NCI-H526 (cell line): Measurements from ENCODE around the gene MRPL48.

ENCODE experiments used
- DNase-seq, 2 experiments: peaks; one replicate each; lab custom pipeline; 2025; lab: John Stamatoyannopoulos, UW

MRPL48 gene

DNA sequence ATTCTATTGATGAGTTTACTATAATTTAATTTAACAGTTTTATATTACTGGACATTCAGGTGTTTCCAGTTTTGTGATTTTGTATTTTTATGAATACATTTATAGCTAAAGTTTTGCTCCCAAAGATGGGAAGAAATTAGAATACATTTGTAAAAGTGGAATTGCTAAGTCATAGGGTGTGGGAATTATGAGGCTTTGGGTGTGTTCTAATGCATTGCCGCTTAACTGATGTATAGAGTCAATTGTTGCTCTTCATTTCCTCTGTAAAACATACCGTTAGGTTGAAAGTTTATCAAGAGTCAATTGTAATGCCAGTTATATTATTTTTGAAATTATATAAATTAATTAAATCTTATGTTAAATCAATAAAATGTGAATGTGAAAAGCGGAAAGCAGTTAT lies 105.4 kb downstream of the MRPL48 start:
- DNase-seq, result no peak

DNA sequence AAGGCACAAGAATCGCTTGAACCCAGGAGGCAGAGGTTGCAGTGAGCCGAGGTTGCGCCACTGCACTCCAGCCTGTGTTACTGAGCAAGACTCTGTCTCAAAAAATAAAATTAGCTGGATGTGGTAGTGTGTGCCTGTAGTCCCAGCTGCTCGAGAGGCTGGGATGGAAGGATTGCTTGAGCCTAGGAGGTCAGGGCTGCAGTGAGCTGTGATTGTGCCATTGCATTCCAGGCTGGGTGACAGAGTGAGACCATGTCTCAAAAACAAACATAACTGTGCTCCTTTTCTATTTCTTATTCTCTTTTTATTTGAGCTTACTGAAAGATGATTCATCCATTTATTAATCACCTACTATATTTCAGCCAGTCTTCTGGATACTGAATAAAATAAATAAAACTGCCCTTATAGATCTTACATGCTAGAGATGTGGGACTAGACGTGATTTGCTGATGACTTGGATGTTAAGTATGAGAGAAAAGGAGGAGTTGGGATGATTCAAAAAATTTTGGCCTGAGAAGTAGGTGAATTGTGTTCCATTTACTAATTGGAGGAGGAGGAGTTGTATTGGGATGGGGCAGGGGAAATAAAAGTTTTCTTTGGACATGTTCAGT lies 107.2 kb downstream of the MRPL48 start:
- no peak for DNase-seq

DNA sequence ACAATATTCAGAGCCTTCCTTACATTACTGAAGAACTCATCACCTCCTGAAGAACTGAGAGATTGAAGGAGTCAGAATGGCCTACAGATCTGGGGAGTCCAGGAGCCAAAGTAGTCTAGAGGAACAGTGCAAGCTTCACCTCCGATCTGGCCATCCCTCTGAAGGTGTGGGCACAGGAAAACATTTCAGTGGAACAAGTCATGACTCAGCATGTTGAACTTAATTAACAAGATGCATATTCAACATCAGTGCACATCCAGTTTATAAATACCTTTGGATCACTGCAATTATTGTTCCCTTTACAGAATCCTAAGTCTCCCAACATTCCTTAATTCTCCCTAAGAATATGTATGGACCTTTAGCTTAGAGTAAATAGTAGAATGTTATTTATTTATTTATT lies 114.6 kb downstream of the MRPL48 start:
- no peak for DNase-seq

DNA sequence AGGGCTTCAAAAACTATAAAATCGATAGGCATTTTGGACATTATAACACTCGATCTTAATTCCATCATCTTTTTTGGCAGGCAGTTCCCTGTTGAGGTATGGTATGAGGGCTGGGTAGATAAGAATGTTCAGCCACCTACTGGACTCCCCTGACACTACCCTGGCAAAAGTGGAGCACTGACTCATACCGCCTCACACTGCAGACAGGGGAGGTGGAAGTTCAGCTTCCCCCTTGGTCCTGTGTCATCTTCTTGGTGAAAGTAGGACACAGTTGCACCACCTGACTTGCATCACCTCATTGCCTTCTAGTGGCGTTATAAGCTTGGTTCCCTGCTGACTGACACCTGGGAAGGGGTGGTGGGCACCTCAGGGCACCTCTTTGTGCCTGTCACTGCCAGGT lies 119.5 kb downstream of the MRPL48 start:
- DNase-seq, result no peak

DNA sequence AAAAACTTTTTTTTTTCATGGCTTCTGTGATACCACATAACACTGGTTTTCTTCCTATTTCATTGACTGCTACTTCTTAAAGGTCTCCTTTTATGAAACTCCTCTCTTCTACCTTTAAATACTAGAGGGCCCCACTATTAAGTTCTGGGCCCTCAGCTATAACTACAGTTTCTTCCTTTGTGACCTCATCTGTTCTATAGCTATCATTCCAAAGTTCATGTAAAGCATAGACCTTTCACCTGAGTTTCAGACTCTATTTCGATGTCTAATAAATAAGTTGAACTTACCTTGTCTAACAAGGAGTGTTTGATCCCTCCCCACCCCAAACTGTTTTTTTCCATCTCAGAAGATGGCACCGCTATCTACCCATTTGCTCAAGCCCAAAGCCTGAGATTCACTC lies 124.4 kb downstream of the MRPL48 start:
- DNase-seq, result no peak

DNA sequence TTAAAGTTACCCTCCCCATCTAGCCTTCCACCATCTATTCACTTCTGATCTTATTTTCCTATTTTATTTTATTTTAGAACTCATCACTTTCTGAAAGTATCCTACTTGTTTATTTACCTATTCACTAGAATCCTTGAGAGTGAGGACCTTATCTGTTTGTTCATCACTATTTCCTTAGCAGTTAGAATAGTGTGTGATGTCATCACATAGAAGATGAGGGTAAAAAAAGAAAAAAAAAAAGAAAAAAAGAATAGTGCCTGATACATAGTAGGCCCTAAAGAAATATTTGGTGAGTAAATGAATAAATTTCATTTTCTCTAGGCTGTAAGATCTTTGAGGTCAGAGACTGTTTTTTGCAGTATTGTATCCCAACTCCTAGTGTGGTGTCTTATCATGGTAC lies 125.8 kb downstream of the MRPL48 start:
- no peak for DNase-seq

DNA sequence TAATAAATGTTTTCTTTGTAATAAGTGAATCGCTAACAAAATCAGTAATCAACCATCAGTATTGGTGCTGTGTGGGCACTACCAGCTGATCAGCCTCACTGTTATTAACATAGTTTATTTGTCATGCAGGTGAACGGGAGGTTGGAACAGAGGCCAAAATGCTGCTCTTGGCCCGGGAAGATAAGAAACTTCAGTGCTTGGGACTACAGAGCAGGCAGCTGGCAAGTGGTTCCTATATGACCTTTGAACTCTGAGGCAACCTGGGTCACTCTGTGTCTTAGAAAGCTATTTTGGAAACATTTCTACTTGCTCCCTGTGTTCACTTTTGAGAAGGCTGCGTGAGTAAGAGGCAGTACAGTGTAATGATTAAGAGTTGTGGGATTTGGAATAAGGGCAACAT lies 126.6 kb downstream of the MRPL48 start:
- DNase-seq, result no peak
